Muscle layer of colon (tissue), 2 donors: ENCODE measurements around the gene NCAPH2.

Experiments used
- H3K27ac ChIP-seq: one replicate; pipeline ENCODE4 v1.7.0; 2013; ENCODE audit warnings: low read depth, mild to moderate bottlenecking, low read length, moderate library complexity
- H3K27me3 ChIP-seq, 2 donors: one replicate each; pipeline ENCODE4 v1.7.0; 2013; ENCODE audit warnings: low read length in 2 of 2, mild to moderate bottlenecking in 2 of 2; ENCODE audit not compliant: insufficient read depth in 2 of 2, control insufficient read depth in 1 of 2
- H3K36me3 ChIP-seq: one replicate; pipeline ENCODE4 v1.7.0; 2013; ENCODE audit warnings: mild to moderate bottlenecking, low read length; ENCODE audit not compliant: insufficient read depth
- H3K4me1 ChIP-seq: one replicate; pipeline ENCODE4 v1.7.0; 2013; ENCODE audit warnings: mild to moderate bottlenecking, low read length; ENCODE audit not compliant: insufficient read depth
- H3K4me3 ChIP-seq, 2 donors: one replicate each; pipeline ENCODE4 v1.7.0; 2013; ENCODE audit warnings: low read length in 2 of 2, low read depth in 1 of 2, mild to moderate bottlenecking in 1 of 2, moderate library complexity in 1 of 2
- H3K9ac ChIP-seq: one replicate; pipeline ENCODE4 v1.7.0; 2013; ENCODE audit warnings: low read length
- H3K9me3 ChIP-seq: one replicate; pipeline ENCODE4 v1.7.0; 2013; ENCODE audit warnings: mild to moderate bottlenecking, low read length
- donor health status: abdominal sarcoma.
- donor health status: Adenocarcinoma of cecum.

Gene NCAPH2

DNA sequence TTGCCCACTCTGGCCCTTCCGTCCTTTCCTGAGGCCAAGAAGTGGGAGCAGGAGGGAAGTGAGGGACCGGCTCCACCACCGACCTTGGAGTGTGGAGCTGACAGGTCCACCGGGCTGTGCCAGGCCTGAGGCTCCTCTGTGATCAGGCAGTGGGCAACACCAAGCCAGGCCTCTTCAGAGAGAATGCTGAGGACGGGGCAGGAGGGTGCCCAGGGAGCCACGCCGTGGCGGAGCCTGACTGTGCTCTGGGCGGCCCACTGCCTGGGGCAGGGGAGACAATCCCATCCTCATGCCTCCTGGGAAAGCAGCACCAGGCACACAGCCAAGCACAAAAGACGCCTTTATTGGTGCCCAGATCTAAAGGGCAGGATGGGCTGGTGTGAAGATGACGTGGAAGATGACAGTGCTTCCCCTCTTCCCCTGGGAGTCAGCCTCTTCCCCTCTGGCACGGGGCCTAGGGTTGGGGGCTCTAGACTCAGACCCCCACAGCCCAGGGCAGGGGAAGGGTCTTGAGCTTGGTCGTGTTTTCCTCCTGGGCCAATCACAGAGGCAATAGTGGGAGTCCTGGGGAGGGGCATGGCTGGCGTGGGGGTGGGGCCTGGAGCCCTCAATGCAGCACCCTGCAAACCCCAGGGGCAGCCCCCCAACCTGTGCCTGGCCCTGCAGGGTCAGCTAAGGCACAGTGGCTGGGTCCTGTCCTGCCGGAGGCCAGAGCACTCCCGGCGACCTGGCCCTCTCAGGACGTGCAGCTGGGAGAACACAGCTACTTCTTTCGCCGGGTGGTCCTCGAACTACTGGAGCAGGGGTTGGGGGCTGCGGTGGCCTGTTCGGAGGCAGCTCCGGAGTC is 5.2 kb upstream of the NCAPH2 start:
- H3K4me1 ChIP-seq: peaks cover 12% of the 10 kb centered on the region
- no peak overlapping the region for H3K9ac ChIP-seq

DNA sequence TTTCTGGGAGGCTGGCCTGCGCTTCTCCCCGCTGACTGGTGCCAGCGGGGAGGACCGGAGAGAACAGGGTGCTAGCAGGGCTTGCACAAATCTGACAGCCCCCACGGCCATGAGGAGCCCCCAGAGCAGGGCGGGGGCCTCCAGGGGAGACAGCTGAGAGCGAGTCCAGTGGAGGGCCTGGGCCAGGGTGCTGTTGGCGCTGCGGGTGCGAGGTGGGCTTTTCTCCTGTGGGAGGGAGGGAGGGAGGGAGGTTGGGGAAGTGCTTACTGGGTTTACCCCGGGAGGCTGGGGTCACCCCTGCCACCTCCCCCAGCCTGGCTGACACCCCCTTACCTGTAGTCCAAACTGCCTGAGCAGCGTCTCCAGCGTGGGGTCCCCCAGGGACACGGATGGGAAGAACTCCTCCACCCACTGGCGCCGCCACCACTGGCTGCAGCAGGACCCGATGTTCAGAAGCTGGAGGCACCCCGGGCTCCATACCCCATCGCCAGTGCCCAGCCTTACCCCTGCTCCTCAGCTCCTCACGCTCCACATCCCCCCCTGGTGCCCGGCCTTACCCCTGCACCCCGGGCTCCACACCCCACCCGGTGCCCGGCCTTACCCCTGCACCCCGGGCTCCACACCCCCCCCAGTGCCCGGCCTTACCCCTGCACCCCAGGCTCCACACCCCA is 4.4 kb upstream of the NCAPH2 start:
- no peaks in the 10 kb centered on the region for H3K27me3 ChIP-seq
- H3K36me3 ChIP-seq: peaks cover 21% of the 10 kb centered on the region
- peaks cover 14% of the 10 kb centered on the region for H3K4me1 ChIP-seq

More for the DNA sequence above, 5.2 kb upstream of the NCAPH2 start:
- no peak overlapping the region for H3K4me3 ChIP-seq
- H3K27me3 ChIP-seq: no peaks in the 10 kb centered on the region
- H3K27ac ChIP-seq: no peak overlapping the region
- H3K9me3 ChIP-seq: no peaks in the 10 kb centered on the region
- peaks cover 21% of the 10 kb centered on the region for H3K36me3 ChIP-seq

GRCh38 chr22:50504369-50505211 is 3.4 kb upstream of the NCAPH2 start:
- H3K27me3 ChIP-seq: no peaks in the 10 kb centered on the region
- H3K9ac ChIP-seq: no peak overlapping the region
- no peaks in the 10 kb centered on the region for H3K9me3 ChIP-seq
- peaks cover 21% of the 10 kb centered on the region for H3K36me3 ChIP-seq
- H3K27ac ChIP-seq: no peak overlapping the region
- peaks cover 22% of the 10 kb centered on the region for H3K4me1 ChIP-seq
- no peak overlapping the region for H3K4me3 ChIP-seq

More for the DNA sequence above, 4.4 kb upstream of the NCAPH2 start:
- no peak overlapping the region for H3K27ac ChIP-seq
- no peaks in the 10 kb centered on the region for H3K9me3 ChIP-seq
- H3K9ac ChIP-seq: no peak overlapping the region
- H3K4me3 ChIP-seq: no peak overlapping the region

GRCh38 chr22:50505276-50505775 is 2.7 kb upstream of the NCAPH2 start:
- H3K9me3 ChIP-seq: no peaks in the 10 kb centered on the region
- no peak overlapping the region for H3K9ac ChIP-seq
- H3K27ac ChIP-seq: no peak overlapping the region
- peaks cover 22% of the 10 kb centered on the region for H3K4me1 ChIP-seq
- no peaks in the 10 kb centered on the region for H3K27me3 ChIP-seq
- H3K4me3 ChIP-seq: no peak overlapping the region
- peaks cover 21% of the 10 kb centered on the region for H3K36me3 ChIP-seq

- Histone ChIP-seq H3K27ac (no peak overlapping the region), H3K36me3 (peaks cover 21% of the 10 kb centered on the region), H3K9ac (peak overlapping the region; percentile 93), H3K4me1 (peaks cover 22% of the 10 kb centered on the region), H3K9me3 (no peaks in the 10 kb centered on the region), H3K27me3 (no peaks in the 10 kb centered on the region), H3K4me3 (peak overlapping the region; percentile 96 to 99)
Measured at GRCh38 chr22:50505776-50506610, 2.0 kb upstream of the NCAPH2 start.

DNA sequence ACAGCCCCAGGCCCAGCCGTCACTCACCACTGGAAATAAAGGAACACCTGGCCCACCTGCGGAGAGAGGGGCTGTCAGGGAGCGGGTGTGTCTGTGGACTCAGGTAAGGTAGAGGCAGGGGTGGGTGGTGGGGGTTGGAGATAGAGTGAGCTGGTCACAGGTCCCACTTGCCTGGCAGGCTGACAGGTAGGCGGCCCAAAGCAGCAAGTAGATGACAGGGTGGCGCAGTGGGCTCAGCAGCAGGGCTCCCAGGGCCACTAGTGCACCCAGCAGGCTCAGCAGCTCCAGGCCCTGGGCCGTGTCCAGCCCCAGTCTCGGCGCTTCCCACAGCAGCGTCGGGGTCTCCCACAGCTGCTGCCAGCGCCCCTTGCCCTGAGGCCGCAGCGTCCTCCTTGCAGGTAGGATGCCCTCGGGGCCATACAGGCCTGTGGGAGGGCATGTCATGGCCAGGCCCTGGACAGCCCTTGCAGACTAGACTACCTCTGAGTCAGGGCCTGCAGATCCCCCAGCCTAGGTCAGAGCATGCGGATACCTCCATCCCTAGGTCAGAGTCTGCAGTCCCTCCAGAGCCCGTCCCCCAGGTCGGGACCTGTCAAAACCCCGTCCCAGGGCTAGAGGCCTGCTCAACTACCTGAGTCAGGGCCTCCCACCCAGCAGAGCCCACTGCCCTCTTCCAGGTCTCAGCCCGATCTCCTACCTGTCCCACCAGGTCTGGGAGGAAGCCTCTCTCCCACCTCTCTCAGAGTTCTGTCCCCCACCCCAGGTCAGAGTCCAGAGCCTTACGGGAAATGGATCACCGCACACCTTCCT is 1.2 kb upstream of the NCAPH2 start:
- Histone ChIP-seq H3K27ac (peak overlapping the region; percentile 87), H3K36me3 (peaks cover 21% of the 10 kb centered on the region), H3K4me1 (peaks cover 22% of the 10 kb centered on the region), H3K4me3 (peak overlapping the region; percentile 96 to 99), H3K27me3 (no peaks in the 10 kb centered on the region), H3K9ac (peak overlapping the region; percentile 93), H3K9me3 (no peaks in the 10 kb centered on the region)

DNA sequence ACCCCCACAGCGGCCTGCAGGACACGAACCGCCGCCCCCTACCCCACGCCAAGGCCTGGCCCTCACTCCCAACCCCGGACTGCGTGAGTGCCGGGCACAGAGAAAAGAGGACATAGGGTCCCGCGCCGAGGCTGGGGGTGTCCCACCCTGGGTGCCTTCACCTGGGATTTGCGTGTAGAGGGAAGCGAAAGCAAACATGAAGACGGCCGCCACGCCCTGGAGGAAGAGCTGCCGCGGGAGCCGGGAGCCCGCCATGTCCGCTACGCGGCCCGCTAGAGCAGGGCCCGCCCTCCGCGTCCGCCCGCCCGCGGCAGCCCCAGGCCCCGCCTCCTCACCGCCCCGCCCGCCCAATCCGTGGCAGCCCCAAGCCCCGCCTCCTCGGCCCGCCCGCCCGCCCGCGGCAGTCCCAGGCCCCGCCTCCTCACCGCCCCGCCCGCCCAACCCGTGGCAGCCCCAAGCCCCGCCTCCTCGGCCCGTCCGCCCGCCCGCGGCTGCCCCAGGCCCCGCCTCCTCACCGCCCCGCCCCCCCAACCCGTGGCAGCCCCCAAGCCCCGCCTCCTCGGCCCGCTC is 518 bp upstream of the NCAPH2 start, which contains the start of gene LMF2:
TSS of gene LMF2 (minus strand) at position 282 of the 570 bp plus-strand sequence. CDS start at position 255, 27 bp downstream.
- Histone ChIP-seq H3K27me3 (no peaks in the 10 kb centered on the region), H3K27ac (peak within 1 kb of the TSS; percentile 87), H3K4me3 (peak within 1 kb of the TSS; percentile 96 to 99), H3K4me1 (peaks cover 22% of the 10 kb centered on the region), H3K9me3 (no peaks in the 10 kb centered on the region), H3K36me3 (peaks cover 21% of the 10 kb centered on the region), H3K9ac (peak within 1 kb of the TSS; percentile 93)

DNA sequence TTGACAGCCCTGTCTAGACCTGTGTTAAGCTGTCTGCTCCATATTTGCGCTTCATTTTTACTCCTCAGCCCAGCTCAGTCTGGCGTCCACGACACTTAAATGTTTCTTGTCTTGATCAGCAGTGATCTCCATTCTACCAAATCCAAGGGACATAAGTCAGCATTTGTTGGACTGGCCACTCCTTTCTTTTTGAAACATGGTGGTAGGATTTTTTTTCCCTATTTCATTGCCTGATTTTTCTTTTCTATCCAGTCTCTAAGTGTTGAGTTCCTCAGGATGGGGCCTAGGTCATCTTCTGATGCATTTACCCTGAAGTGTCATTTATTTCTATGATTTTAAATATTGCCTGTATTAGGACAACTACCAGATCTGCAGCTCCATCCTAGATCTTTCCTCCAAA is 873 bp downstream of the NCAPH2 start:
- H3K9ac ChIP-seq: peak overlapping the region; percentile 30
- H3K9me3 ChIP-seq: no peaks in the 10 kb centered on the region
- H3K36me3 ChIP-seq: peaks cover 13% of the 10 kb centered on the region
- H3K27ac ChIP-seq: peak overlapping the region; percentile 74
- H3K4me3 ChIP-seq: peak overlapping the region; percentile 59 to 64
- H3K27me3 ChIP-seq: no peaks in the 10 kb centered on the region
- H3K4me1 ChIP-seq: peaks cover 22% of the 10 kb centered on the region

DNA sequence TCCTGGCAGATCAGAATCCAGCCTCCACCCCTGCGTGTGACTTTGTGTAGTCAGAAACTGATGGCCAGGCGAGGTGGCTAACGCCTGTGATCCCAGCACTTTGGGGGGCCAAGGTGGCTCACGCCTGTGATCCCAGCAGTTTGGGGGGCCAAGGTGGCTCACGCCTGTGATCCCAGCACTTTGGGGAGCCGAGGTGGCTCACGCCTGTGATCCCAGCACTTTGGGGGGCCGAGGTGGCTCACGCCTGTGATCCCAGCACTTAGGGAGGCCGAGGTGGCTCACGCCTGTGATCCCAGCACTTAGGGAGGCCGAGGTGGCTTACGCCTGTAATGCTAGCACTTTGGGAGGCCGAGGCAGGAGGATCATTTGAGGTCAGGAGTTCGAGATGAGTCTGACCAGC is 5.2 kb downstream of the NCAPH2 start:
- Histone ChIP-seq H3K36me3 (peaks cover 26% of the 10 kb centered on the region), H3K9ac (no peak overlapping the region), H3K9me3 (no peaks in the 10 kb centered on the region), H3K4me1 (peaks cover 10% of the 10 kb centered on the region), H3K27me3 (no peaks in the 10 kb centered on the region), H3K4me3 (no peak overlapping the region), H3K27ac (no peak overlapping the region)
